NK-92 (cell line): Measurements from ENCODE around the gene CDK11B.
"Not testable (repeated sequence)": the region's sequence is repeated elsewhere in the genome, so short reads cannot be mapped to it uniquely, and the experiment has no call there.

ENCODE experiments used
- DNase-seq: peaks from one replicate; lab custom pipeline; 2025; ENCODE audit not compliant: unreplicated experiment; lab: John Stamatoyannopoulos, UW

The CDK11B gene

GRCh38 chr1:1600861-1601563 lies 57.8 kb downstream of the CDK11B start:
- no peak for DNase-seq

- no peak for DNase-seq
Observed at GRCh38 chr1:1599935-1600860, 58.6 kb downstream of the CDK11B start, which contains the start of gene FNDC10. Gene FNDC10, minus strand, starts transcription at chr1:1600135. Its CDS starts 120 bp downstream, at chr1:1600015.

- no peak for DNase-seq
Observed at GRCh38 chr1:1599030-1599934, 59.5 kb downstream of the CDK11B start.

GRCh38 chr1:1598720-1599029 lies 60.1 kb downstream of the CDK11B start:
- no peak for DNase-seq

- no peak for DNase-seq
Observed at GRCh38 chr1:1598051-1598719, 60.6 kb downstream of the CDK11B start.

GRCh38 chr1:1597275-1597930 lies 61.4 kb downstream of the CDK11B start:
- DNase-seq = no peak

GRCh38 chr1:1596493-1597274 lies 62.1 kb downstream of the CDK11B start:
- DNase-seq = no peak

- not testable (repeated sequence) for DNase-seq
Observed at GRCh38 chr1:1595341-1595740, 63.5 kb downstream of the CDK11B start.

- DNase-seq = no peak
Observed at GRCh38 chr1:1594602-1595260, 64.1 kb downstream of the CDK11B start.

GRCh38 chr1:1593834-1594601 lies 64.8 kb downstream of the CDK11B start:
- DNase-seq = no peak

GRCh38 chr1:1591452-1591851 lies 67.4 kb downstream of the CDK11B start:
- DNase-seq = no peak
